HG02981 (cell line): ENCODE measurements around the gene ASCL5.

Source experiments
- ATAC-seq: cut with Tn5 transposase; IDR thresholded peaks from one replicate; pipeline ENCODE4 v1.9.1; 2021; ENCODE audit warnings: mild to moderate bottlenecking, moderate library complexity; ENCODE audit not compliant: unreplicated experiment

The ASCL5 gene

DNA sequence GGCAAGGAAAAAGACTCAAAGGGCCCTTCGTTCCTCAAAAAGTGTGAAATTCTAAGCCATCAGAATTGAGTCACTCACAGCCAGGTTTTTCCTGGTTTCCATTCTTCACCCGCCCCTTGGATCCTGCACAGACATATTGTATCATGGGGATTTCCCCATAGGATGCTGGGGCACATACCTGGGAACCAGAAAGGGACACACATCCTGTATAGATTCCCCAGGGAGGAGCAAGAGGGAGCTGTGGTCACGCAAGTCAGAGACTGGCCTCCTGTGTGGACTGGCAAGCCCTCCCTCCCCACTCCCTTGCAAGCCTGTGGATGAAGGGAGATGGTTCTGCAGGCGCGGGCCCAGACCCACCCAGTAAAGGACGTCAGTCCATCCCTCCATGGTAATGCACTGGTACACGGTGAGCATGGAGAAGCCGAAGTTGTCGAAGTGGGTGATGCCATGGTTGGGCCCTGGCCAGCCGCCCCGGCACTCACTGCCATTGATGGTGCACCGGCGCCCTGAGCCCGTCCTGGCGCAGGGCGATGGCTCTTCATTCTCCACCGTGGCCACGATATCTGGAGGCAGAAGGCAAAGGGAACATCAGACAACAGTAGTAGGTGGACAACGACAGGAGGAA is 38.0 kb downstream of the ASCL5 start:
- no peak for ATAC-seq

DNA sequence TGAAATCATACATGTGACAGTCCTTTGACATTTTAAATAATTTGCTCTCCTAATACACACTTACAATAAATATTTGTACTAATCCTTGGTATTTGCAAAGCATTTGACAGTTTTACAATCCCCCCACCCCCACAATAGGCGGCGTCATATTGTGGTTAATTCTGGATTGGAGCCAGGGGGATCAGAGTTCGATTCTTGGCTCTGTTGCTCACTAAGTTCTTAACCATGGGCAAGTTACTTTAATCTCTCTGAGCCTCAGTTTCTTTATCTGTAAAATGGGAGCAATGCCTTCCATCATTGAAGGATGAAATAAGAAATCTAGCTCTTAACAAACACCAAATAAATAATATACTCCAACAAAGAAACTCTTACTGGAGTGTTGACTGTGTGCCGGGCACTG is 38.6 kb downstream of the ASCL5 start:
- ATAC-seq: no peak

DNA sequence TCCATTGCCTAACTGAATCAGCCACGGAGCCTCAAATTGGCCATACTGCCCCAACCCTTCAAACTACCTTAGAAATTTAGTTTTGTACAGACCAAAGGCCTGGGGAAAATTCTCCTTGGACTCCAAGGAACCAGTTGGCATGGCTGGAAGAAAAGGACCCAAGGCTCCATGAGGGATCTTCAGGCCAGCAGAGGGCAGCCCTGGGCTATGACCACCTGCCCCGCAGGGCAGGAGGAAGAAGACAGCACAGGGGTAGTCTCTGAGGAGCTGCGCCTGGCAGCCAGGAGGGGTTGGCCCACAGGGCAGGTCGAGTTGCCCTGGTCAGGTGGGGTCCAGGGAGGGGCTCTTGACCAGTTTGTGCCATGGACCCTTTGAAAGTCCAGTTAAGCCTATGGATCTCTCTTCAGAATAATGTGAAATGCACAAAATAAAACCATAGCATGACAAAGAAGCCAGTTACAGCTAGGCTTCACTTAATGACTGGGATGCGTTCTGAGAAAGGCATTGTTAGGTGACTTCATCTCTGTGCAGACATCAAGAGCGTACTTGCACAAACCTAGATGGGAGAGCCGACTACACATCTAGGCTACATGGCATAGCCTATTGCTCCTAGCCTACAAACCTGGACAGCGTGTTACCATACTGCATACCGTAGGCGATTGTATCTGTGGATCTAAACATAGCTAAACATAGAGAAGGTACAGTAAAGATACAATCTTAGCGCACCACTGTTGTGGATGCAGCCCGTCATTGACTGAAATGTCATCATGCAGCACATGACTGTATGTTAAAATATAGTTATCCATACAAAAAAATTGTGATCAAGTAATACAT is 40.9 kb downstream of the ASCL5 start:
- no peak for ATAC-seq

GRCh38 chr1:201084295-201084694 is 42.7 kb downstream of the ASCL5 start:
- ATAC-seq: no peak

- ATAC-seq: no peak
These were observed 43.2 kb downstream of the ASCL5 start for GRCh38 chr1:201083741-201084140.

DNA sequence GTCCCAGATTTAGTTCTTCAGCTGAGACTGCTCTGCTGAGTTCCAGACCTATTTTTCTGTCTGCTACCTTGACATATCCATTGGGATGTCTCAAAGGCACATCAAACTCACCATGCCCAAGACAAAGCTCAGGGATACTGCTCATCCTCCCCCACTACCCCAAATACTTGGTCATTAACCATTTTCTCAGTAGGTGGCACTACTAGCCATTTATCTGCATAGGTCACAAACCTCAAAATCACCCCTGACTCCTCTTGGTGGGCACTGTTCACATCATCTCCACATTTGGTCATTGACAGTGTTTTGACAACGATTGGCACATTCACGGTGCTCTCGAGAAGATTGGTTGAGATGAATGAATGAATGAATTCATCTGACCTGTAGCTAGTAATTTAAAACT is 46.8 kb downstream of the ASCL5 start:
- ATAC-seq: no peak

- ATAC-seq: no peak
These were observed 49.2 kb downstream of the ASCL5 start for GRCh38 chr1:201077736-201078135.

DNA sequence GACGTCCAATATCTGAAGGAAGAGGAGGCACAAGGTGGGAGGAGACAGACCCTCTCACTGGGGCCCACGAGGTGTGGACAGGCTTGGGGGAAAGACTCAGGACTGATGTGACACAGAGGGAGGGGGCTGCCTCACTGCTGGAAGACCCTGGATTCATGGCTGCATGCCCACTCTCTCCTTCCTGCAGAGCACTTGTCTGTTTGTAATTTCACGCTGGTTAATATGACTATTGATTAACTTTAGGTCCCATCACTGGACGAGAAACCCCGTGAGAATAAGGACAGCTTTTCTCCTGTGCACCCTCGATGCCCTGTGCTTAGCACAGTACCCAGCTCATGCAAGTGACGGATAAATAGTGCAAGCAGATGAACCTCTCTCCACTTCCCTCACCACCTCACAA is 49.9 kb downstream of the ASCL5 start:
- no peak for ATAC-seq

DNA sequence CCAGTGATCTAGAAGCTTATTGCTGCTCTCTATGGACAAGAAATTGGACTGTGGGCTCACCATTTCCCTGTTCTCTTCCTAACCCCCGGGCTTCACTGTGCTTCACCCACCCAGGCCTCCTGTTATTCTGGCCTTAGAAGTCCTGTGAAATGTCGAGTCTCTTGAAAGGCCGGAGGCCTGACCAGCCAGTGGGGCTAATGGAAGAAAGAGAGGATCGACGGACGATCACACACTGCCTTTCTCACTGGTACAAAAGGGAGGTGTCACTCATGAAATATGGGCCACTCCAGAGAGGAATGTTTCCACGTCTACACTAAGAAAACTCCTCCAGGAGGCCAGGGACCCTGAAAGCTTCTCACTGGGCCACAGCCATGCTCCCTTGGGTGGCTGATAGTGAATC is 50.9 kb downstream of the ASCL5 start:
- ATAC-seq: no peak

DNA sequence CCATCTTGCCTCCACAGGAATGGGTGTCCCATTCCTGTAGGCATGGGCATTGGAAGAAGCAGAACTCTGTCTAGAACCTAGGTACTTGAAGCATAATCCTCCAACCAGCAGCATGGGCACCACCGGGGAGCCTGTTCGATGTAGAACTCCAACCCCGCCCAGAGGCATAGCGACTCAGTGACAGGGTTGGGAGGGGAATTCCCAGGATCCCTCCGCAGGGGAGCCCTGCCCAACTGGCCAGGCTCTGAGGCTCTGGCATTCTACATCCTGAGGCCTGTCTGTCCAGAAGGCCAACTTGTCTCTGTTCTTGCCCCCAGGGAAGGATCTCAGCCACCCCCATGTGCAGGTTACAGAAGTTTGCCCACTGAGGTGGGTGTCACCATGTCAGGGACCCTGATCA is 53.0 kb downstream of the ASCL5 start:
- ATAC-seq: no peak

DNA sequence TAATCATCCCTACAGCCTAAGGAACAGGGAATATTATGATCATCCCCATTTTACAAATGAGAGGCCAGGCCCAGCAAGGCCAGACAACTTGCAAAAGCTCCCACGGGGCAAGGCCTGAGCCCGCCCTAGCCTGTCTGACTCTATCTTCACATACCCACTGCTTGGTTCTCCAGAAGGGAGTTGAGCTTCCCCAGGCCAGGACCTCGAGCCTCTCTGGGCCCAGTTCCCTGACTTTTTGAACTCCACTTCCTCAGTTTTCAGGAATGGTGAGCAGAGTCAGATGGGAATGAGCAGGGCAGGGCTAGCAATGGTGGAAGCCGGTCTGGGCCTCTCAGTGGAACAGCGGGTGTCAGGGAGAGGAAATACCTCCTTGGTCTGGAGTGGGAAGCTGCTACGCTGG is 54.1 kb downstream of the ASCL5 start:
- no peak for ATAC-seq

DNA sequence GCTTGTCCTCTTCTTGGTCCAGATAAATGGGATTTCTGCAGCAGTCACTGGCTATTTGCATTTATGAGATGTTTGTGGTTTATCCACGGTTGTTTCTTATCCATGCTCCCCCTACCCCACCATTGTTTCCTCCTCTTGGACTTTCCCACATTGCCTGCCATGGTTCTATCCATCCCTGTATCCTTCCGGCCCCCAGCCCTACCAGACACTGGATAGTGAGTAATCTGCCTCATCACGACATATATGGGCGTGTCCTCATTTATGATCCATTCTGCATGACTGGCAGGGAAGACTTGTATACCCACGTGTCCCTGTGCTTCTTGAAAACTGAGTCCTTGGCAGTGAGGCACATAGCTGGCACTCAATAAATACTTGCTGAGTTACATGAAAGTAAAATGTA is 54.8 kb downstream of the ASCL5 start:
- no peak for ATAC-seq

- no peak for ATAC-seq
These were observed 57.3 kb downstream of the ASCL5 start for GRCh38 chr1:201069636-201070035.

DNA sequence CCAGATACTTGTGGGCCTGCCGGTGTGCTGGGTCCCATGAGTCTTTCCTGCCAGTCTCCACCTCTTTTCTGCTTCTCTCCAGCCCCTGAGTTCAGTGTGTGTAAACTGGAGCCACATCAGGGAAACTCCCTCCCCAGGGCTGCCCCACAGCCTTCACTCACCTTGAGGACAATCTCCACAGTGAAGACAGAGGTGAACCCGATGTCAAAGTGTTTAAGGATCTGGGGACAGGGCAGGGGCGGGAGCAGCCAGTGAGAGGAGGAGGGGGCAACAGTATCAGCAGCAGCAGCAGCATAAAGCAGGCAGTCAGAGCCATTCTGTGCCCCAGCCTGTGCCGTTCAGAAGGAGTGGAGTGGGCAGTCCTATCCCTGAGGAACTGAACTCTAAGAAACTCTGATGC is 58.0 kb downstream of the ASCL5 start:
- no peak for ATAC-seq

DNA sequence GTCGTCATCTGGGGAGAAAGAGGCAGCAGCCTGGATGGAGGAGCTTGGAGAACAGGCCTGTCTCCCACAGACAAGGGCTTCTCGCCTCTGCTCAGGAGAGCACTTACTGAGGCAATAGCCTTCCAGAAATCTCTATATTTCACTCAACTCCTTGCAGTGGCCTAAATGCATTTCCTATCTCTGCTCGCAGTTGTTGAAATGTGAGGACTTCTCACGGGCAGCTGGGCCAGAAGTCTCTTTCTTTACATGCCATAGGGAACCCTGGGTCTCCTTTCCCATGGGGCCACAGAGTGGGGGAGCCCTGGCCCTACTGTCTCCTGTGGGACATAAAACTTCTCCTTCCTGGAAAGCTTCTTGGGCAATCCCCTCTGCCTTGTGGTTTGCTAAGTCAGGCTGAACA is 60.0 kb downstream of the ASCL5 start:
- ATAC-seq: no peak

DNA sequence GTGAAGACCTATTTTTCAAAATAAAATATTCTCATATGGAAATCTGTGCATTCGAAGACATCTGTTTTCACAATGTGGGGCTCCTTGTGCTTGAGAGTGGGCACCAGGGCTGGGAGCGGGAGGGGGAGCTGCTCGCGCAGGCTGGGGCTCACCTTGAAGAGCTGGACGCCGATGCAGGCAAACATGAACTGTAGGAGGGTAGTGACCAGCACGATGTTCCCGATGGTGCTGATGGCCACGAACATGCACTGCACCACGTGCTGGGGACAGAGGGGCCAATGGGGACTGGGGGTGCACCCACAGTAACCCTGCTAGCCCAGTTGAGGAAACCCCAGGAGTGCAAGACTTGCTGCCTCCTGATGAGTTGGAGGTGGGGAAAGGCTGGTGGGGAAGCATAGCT is 61.3 kb downstream of the ASCL5 start:
- no peak for ATAC-seq

GRCh38 chr1:201064806-201065205 is 62.2 kb downstream of the ASCL5 start:
- ATAC-seq: no peak
